NCI-H226 (cell line): ENCODE measurements around the gene TSFM.

ENCODE experiments used
- DNase-seq: peaks from one replicate; pipeline ENCODE4 v3.0.0-alpha.2; 2015

The TSFM gene

DNA sequence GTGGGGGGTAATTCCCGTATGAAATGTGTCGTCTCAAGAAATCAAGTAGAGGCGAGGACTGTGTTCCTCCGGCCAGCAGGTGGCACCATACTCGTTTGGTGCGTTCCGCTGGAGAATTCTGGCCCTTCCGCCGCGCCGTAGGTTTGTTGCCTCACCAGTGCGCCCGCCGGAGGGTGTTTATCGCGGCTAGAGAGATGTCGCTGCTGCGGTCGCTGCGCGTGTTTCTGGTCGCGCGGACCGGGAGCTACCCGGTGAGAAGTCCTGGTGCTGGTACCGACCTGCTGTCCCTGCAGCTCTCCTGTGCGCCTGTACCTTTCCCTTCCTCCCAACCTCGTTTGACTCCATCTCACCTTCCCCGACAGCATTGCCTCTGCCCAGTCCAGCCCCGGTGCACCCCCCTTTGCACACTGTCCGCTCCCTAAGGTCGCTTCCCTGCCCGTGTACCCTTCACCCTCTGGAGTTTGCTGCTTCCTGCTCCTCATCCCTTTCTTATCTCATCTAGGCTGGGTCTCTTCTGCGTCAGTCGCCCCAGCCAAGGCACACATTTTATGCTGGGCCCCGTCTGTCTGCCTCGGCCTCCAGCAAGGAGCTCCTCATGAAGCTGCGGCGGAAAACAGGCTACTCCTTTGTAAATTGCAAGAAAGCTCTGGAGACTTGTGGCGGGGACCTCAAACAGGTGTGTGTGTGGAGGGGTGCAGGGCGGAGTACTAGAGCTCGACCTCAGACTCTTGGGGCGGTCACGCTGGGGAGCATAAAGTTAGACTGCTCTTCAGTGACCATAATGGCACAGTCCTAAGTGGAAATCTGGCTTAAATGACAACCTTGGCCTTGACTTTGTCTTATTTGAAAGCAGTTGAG, at the start of gene TSFM:
TSS of gene TSFM (plus strand) at position 180 of the 858 bp plus-strand sequence. CDS start at position 195, 15 bp downstream.
- DNase-seq = peak; percentile 91

DNA sequence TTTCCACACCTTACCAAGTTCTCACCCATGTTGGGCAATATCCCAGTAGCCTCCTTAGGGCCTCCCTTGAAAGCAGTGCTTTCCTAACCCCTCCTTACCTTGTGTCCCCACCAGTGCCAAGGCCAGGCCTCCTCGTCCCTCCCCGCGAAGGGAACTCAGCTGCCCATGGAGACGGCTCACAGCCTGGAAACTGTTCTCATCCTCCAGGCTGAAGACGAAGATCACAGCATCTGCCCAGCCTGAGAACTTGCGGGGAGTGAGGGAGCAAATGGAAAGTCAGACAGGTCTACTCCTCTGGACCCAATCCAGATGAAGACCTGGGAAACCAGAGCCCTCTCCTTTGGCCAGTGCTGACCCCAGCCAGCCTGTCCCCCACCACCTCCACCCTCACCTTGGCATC, 48.7 kb upstream of the TSFM start:
- no peak for DNase-seq

DNA sequence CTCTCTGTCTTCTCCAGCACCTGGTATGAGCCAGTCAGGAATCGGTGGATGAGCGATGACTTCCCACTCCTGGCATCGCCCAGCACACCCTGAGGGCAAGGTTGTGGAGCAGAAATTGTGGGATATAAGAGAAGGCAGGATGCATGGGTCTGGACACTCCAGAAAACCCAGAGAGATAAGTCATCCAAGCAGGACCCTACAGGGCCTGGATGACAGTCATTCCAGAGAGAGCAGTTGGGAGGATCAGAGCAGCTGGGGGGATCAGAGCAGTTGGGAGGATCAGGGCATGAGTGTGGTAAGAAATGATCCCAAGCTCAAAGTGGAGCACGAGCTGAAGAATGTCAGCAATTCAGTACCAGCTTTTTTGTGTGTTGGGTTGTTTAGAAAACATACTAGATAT, 48.0 kb upstream of the TSFM start:
- no peak for DNase-seq

DNA sequence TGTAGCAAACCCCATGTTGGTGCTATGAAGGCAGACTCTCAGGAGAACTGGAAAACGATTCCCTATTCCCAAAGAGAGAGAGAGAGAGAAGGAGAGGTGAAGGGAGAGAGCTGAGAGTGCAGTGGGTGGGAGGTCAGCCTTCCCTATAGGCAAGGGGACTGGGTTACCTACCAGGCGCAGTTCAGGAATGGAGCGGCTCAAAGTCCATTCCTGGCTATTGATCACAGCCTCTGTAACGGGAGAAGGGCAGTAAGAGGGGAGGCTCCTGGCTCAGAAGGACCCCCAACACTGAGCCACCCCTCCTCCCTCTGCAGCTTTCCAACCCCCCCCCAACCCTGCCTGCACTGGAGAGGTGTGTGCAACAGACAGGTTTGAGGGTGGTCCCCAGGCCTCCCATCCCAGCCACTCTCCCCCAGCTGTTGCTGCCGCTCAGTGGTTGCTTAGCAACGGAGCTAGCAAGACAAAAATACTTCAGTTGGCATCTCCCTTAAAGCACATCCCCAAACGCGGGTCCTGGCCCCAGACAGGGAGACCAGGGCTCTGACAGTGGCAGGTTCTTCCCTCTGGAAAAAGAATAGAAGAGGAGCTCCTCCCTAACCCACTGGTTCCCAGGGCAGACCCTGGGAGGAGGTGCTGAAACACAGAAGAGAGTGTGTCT, 47.3 kb upstream of the TSFM start:
- no peak for DNase-seq

DNA sequence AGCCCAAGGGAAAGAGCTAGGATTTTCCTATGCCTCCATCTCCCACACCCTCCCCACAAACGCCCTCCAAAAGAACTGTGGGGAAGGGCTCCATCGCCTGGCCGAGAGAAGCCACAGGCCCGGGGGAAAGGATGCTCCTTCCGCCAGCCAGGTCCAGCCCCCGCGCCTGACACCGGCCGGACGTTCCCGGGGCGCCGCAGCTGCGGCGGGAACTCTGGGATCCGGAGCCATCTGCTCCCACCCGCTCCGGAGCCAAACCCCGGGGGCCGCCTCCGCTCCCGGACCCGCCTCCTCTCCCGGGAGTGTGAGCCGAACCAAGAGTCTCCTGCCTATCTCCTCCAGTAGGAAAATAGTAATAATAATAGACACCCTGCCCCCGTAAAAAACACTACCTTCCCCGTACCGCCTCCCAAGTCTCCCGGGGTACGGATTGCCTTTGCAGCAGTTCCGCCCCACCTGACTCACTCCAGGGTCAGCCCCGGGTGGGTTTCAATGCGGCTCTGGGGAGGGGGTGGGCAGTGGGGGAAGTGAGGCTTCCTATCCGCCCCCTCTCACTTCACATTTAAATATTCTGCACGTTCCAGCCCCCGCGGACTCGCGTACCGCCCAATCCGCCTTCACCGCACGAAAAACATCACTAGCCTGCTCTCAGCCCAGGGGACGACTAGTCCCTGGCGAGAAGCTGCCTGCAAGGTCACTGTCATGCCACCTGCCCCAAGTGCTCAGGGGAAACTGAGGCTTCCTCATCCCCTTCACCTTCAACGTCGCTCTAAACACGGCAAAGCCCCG, 46.4 kb upstream of the TSFM start:
- DNase-seq = peak; percentile 50

DNA sequence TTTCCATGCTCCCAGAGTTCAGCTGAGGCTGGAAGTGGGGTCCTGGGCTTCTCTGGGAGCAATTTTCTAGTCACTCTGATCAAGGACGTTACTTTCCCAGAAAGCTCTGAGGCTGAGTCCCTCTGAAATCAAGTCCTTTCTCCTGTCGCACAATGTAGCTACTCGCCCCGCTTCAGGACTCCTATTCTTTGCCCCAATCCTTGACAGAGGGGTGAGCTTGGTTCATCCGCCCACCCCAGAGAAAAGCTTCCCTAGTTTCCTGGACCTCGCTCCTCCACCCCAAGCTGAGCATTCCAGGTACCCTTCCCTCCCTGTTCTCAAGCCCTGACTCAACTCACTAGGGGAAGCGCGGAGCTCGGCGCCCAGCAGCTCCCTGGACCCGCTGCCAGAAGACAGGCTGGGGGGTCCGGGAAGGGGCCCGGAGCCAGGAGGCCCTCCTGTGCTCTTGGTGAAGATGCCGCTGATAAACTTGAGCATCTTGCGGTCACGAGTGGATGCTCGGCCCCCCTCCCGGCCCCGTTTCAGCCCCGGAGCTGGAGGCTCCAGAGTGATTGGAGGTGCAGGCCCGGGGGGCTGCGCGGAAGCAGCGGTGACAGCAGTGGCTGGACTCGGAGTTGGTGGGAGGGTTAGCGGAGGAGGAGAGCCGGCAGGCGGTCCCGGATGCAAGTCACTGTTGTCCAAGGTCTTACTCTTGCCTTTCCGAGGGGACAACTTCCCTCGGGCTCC, 45.7 kb upstream of the TSFM start:
- DNase-seq = no peak

DNA sequence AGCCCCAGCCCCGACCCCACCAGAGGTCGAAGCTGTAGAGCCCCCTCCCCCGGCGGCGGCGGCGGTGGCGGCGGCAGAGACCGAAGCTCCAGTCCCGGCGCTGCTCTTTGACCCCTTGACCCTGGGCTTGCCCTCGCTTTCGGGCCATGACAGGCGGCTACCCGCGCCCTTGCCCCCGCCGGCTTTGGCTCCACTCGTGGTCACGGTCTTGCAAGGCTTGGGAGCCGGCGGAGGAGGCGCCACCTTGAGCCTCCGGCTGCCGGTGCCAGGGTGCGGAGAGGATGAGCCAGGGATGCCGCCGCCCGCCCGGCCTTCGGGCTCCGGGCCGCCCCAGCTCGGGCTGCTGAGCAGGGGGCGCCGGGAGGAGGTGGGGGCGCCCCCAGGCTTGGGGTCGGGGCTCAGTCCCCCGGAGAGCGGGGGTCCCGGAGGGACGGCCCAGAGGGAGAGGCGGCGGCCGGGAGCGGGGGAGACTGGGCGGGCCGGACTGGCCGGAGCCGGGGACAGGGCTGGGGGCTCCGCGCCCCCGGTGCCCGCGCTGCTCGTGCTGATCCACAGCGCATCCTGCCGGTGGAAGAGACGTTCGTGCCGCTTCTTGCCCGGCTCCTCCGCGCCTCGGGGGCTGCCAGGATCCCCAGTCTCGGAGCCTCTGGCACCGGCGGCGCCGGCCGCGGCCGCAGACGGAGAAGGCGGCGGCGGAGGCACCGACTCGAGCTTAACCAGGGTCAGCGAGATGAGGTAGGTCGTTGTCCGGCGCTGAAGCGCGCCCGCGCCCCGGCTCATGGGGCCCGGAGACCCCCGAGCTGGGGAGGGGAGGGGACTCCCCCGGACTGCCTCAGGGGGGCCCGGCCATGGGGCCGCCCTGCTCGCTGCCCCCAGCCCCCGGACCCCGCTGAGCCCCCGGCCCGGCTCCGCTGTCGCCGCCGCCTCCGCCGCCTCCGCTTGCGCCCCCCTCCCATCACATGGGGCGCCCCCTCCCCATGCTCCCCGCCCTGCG, 44.8 kb upstream of the TSFM start:
- DNase-seq = no peak

DNA sequence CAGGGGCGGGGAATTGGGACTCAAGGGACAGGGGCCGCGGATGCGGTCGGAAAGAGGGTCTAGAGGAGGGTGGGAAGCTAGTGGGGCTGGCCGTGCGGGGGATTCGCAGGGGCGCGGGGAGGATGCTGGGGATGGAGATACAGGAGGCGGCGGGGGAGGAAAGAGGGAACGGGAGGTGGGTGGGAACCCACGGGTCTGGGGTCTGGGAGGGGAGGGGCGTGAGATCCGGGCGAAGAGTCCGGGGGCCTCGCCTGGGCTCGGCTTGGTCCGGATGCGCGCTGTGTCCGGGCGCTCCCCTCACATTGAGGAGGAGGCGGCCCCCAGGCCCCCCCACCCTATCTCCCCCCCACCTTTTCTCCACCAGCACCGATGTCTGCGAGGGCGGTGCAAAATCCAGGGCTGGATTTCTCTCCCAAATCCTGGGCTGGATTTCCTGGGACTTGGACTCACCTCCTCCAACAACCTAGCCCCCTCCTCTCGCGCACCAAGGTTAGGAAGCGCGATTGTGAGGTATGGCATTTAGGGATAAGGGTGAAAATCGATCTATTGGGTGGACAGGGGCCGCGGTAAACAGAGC, 43.8 kb upstream of the TSFM start, which contains the start of gene AGAP2:
TSS of gene AGAP2 (minus strand) at position 82 of the 577 bp plus-strand sequence. CDS start 496 bp downstream, outside the sequence.
- DNase-seq = peak; percentile 42

DNA sequence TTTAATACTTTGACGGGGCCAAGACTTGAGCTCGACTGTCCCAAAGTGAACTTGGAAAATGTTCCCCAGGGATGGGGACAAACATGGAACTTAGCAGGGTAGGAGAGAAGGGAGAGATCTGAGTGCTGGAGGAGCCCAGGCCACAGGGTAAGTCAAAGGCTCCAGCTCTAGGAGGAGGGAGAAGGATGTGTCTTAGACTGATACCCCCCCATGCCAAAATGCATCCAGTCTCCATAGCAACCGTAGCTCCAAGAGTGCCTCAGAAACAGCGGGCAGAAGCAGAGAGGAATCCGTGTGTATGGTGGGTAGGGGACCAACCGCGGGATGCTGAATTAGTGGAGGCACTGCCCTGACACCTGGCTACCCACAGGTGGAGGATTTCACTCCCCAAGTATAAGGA, 43.2 kb upstream of the TSFM start:
- no peak for DNase-seq

DNA sequence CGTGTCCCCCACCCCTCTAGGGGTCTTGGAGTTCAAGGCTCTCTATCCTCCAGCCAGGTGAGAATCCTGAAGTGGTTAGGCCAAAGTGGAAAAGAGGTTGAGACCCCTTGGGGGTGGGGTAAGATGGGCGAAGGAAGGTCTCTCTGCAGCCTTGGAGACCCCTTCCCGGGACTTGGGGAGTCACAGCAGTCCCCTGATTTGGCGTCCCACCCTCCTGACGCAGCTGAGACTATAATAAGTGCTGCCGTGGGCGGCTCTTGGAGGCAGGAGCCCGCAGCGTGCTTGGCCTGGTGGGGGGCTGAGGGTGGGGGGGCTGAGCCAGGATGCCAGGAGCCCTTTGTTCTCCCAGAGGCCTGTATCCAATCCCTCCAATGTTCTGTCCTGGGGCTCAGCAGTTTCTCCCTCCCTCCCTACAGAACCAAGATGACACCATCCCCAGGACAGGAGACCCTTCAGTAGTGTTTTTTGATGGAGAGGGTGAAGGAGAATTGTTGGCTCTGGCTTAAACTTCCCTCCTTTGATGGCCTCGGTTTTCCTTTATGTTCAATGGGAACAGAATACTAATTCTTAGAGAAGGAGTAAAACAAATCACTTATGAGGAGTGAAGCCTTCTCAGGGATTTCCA, 42.6 kb upstream of the TSFM start:
- DNase-seq = no peak

DNA sequence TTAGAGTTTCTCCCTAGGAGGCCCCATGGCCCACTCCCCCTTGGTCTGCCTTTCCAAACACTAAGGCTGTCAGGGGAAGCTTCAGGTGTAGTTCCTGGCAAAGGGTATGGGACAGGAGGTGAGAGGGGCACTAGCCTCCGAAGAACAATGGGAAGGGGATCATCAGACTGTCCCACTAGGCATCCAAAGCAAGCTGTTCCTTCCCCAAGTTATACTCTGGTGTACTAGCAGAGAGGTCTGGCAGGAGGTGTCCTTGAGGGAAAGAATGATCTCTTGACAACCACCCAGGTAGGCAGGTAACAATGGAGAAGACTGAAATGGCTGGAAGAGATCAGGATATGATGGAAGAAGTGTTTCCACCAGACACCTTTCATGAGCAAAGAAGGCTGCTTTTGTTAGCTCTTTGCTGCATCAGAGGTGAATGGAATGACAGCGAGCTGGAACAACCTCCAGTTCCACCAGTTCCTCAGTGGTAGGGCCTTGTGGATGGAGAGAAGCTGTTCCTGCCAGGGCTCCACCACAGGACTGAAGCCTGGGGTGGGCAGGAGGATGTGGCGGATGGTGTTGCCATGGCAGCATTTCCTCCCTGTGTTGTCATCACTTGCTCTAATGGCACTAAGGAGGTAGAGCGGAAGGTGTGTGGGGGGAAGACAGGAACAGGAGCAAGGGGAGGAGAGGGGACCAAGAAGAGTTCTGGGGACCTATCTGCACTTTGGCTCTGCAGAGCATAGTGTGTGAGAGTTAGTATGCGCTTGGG, 41.8 kb upstream of the TSFM start:
- no peak for DNase-seq

DNA sequence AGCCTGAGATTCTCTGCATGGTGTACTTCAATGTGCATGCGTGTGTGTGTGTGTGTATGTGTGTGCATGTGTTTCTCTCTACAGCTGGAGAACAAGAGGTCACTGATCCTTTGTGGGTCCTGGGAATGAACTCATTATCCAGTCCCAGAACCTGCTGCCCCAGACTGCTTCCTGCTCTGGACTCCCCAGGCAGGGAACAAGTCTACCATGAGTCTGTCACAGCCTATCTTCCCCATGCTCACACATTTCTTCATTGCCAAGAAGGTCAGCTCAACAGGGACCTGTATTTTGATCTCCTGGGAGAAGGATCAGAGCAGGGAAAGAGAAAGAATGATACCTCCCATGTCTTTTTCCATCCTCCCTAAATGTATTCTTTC, 41.2 kb upstream of the TSFM start:
- no peak for DNase-seq

DNA sequence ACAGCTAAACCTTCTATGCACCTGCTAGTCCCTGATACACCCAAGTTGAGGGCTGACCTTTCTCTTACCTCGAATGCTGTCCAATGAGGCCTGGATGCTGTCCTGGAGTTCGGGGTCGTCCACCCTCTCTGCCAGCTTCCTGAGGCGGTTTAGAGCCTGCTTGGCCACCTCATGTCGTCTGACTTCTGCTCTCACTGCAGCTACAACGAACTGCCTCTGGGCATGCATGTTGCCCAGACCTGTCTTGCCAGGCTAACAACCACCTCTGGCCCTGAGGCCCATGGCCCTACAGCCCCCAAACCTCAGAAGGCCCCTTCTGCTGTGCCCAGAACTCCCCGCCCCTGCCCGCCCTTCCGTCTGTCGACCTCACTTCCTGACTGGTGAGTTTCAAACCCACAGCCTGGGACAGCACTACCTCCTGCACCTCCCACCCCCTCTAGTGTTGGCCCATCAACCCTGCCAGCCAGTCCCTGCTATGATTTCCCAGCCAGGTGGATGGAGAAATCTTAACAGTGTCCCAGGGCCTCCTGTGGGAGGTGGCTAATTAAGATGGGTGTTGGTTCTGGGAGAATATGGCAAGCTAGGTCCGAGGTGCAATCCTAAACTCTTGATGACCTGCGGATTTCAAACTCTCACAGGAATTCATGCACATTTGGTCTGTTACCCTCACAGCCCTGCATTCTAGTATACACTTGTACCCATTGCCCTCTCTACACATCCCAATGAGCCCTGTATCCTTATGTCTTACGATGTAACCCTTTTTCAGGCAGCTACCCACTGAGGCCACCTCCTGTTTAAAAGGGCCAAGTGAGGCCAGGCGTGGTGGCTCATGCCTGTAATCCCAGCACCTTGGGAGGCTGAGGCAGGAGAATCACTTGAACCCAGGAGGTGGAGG, 40.5 kb upstream of the TSFM start:
- DNase-seq = no peak

DNA sequence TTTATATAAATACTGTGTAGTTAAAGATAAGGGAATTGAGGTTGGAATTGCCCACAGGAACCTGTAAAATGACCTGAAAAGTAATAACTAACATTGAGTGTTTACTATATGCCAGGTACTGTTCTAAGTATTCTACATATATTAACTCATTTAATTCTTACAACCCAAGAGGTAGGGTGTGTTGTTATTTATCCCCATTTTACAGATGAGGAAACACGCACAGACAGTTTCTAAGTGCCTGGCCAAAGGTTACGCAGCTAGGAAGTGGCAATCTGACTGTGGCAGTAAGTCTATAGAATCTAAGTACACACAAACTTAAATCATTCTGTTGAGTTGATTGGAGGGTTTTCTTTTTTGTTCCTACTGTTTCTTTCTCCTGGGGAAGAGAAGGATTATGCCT, 38.8 kb upstream of the TSFM start:
- no peak for DNase-seq

DNA sequence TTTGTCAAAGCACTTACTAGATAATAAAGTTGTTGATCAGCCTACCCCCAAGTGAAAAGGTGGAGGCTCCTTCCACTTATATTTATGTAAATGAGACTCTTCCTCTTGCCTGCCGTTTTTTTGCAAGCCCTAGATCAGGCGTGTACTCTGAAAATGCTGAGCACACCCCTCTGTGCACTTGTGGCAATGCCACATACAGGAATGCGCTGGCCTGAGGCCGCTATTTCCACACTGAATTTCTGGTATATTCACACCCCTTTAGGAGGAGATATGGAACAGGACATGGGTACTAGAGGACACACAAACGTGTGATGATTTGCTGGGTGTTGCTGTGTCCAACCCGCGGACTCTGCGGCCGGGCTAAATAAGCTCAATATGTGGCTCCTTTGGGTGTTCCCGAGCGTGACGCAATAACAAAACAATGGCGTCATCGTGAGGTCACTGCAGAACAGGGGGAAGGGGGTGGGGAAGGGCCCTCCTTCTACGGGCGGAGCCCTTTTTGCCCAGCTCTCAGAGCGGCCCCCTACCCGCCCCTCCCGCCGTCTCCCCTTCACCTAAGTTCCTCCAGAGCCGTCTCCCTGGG, 38.3 kb upstream of the TSFM start:
- no peak for DNase-seq

DNA sequence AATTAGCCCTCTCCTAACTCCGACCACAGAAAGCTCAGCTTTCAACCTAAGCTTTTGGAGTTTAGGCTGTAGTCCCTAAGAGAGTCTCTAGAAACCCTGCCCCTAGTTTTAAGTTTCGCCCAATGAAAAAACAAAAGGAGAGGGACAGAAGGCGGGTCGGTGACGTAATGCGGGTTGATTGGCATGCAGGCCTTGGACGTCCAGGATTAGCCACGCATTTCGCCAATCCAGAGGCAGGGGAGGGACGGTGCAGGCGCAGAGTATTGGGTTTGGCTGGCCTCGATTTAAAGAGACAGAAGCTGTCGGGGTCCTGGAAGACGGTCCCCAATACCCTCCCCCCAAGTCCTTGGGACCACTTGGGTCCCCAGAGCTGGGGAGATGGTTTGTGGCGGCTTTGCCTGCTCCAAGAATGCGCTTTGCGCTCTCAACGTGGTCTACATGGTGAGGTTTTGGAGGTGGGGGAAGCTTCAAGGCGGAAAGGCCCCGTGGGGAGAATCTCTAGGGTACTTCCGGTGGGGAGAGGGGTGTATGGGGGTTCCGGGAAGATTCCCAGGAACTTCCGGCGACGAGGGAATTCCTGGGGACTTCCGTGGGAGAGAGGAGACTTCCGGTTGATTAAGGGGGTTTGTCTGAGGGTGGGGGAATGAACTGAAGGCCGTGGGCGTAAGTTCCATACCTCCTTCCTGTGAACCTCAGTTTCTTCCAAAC, 37.7 kb upstream of the TSFM start, which contains the start of gene TSPAN31:
TSS of gene TSPAN31 (plus strand) at position 263 of the 708 bp plus-strand sequence. CDS start at position 379, 116 bp downstream.
- DNase-seq = peak; percentile 98

DNA sequence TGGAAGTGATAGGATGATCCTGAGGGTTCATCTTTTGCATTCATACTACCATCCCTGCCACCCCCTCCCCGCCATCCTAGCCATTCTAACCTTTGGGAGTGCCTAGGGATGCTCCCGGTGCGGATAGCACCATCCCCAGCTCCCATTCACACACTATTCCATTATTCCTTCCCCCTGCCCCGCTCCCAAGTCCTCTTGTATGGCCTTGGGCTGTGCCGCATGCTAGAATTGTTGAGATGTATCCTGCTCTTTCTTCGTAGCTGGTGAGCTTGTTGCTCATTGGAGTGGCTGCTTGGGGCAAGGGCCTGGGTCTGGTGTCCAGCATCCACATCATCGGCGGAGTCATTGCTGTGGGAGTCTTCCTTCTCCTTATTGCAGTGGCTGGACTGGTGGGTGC, 37.1 kb upstream of the TSFM start:
- no peak for DNase-seq

DNA sequence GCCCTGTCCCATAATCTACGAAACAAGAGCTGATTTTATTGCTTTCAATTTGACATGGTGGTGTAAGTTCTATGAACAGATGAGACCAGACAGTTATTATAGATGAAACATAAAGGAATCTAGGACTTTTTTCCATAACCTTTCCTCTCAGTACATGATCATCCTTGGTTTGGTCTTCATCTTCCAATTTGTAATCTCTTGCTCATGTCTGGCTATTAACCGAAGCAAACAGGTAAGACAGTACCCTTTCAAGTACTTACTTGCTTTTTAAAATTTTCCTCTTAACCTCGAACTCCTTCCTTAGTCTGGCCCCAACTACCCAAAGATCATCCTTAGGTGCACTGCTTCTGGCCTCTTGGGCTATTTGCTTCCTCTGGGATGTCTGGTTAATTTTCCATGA, 36.6 kb upstream of the TSFM start:
- DNase-seq = no peak
